G401 (cell line): ENCODE data around the gene ANKLE2. TPM values are rescaled to one million over a fixed set of nuclear protein-coding genes. Genes with fewer than 3 reads are reported as not detected.
A peak's percentile ranks its signal among the peaks of the same experiment; 100 is the strongest.
"Not testable (repeated sequence)": the region's sequence is repeated elsewhere in the genome, so short reads cannot be mapped to it uniquely, and the experiment has no call there.

Experiments
- DNase-seq: peaks from one replicate; pipeline ENCODE4 v3.0.0-alpha.2; 2015; ENCODE audit warnings: low spot score
- in situ Hi-C: cut with HindIII; loops from 2 replicates; pipeline ENCODE4 v1.10.0; 2016; ENCODE audit warnings: low sequenced_read_pairs, mixed read lengths
- total RNA-seq: library from RNA; depleted of rRNA; stranded (reverse); fragments of >200 nt; shearing (Covaris generic); gene quantifications from 2 replicates; pipeline ENCODE4 v1.2.3, GENCODE V29; 2014

The ANKLE2 gene
- total RNA-seq, 1 experiment from 2014 or later, result 34.3 TPM

DNA sequence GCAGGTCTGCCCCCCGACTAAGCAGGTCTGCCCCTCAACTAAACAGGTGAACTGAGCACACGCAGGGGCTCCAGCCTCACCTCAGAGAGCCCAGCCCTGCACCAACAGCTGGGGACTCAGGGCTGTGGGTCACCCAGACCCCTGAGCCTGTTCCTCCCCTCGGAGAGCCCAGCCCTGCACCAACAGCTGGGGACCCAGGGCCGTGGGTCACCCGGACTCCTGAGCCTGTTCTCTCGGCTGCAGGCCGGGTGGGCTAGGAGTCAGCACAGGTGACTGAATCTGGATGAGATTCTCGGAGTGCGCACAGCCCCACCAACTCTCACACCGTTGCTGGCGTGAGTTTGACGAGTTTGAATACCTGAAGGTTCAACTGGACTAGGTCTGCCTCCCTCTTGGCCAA lies 20.3 kb upstream of the ANKLE2 start:
- in situ Hi-C loops, result no loop called here
- DNase-seq, result no peak

- in situ Hi-C loops, result no loop called here
- no peak for DNase-seq
Observed at GRCh38 chr12:132779781-132780353, 18.2 kb upstream of the ANKLE2 start.

DNA sequence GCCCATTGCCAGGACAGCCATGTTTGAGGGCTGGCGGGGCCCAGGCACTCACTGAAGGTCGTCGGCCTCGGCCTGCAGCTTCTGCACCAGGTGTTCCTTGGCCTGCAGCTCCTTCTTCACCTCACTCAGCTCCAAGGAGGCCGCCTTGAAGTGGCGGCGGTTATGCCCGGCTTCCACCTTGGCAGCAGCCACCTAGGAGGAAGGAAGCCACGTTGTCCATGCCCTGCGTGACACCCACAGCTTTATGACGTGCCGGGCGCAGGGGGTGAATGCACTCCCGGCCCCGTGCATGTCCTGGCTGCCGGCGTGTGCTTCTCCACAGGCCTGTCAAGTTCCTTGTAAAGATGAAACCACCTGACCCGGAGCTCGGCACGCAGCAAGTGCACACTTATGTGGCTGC lies 16.0 kb upstream of the ANKLE2 start:
- in situ Hi-C loops, result no loop called here
- DNase-seq, result no peak

DNA sequence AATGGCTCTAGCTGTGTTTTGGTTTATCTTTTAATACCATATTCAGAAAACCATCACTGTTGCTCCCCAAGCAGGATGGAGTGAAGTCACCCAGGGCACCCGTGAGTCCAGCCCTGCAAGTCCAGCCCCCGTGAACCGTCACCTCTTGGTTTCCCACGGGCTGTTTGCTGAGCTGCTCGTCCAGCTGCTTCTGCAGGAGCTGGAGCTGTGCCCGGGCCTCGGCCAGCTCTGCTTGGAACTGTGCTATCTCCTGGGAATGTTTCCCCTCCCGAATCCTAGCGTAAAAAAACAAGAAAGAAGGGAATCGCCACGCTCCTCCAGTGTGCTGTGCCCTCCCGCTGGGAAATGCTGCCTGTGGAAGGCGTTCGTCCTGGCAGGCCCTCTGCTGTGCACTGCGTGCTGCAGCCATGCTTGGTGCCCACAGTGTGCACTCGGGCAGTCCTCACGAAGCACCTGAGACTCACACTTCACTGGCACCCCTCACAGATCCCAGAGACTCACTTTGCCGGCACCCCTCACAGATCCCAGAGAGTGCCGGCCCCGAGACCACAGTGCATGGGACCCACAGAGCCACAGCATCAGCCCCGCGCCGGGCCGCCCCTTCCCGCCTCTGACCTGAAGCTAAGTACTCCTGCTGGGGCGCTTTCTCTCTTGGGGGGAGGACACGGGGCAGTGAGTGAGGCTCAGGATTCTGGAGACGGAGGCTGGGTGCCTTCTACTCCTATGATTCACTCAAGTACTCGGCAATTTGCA lies 15.4 kb upstream of the ANKLE2 start:
- in situ Hi-C loops, result no loop called here
- peak; percentile 38 for DNase-seq

GRCh38 chr12:132776230-132776625 lies 14.6 kb upstream of the ANKLE2 start:
- DNase-seq, in situ Hi-C loops: not testable (repeated sequence)

DNA sequence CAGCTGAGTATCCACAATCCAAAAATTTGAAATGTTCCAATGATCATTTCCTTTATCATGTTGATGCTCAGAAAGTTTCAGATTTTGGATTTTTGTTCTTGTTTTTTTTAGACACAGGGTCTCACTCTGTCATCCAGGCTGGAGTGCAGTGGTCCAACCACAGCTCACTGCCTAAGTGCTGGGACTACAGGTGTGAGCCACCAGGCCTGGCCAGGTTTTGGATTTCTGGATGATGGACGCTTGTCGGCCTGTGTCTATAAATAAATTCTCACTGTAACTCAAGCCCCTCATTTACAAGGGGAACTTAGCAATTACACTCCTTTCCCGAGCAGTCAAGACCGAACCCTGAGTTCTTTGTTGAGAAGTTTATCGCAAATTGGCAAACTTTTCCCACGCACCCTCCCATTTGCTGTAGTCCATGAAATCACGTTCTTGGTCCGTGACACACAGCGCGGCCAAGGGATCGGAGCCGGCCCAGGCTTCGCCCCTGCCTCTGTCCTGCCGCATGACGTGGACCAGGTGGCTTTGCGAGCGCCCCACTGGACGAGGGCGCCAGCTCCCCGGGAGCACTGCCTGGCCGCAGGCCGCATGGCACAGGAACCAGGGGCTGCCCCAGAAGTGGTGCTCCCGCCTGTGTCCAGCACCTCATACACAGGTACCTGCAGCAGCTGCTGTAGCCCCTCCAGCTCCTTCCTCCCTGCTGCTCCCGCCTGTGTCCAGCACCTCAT lies 14.0 kb upstream of the ANKLE2 start:
- in situ Hi-C loops, result no loop called here

DNA sequence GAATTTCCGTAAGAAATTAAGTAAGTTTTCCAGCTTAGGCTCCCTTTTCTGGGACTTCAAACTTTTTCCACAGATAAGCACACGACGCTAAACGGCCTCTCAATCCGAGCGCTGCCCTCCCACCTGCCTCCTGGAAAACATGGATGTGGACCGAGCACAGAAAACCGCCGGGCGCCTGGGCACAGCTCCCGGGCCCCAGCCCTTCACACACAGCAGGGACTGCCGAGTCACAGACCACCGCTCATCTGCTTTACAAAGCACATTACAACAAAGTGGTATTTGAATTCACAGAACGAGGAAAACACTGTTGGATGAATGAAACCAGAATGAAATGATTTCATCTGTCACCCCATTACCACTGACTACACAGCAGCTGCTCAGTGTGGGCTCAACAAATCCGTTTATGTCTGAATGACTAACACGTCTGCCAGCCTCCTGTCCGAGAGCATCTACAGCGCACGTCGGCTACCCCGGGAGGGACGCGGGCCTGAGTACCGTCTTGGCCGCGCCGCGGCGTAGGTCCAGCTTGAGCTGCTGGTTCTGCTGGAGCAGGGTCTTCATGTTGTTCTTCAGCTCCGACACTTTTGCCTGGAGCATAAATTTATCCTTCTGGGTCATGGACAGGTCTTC lies 13.1 kb upstream of the ANKLE2 start:
- no peak for DNase-seq
- in situ Hi-C loops, result no loop called here

More for the DNA sequence above, 14.0 kb upstream of the ANKLE2 start:
- DNase-seq, result no peak

GRCh38 chr12:132774159-132774558 lies 12.5 kb upstream of the ANKLE2 start:
- DNase-seq, result no peak
- in situ Hi-C loops, result no loop called here

DNA sequence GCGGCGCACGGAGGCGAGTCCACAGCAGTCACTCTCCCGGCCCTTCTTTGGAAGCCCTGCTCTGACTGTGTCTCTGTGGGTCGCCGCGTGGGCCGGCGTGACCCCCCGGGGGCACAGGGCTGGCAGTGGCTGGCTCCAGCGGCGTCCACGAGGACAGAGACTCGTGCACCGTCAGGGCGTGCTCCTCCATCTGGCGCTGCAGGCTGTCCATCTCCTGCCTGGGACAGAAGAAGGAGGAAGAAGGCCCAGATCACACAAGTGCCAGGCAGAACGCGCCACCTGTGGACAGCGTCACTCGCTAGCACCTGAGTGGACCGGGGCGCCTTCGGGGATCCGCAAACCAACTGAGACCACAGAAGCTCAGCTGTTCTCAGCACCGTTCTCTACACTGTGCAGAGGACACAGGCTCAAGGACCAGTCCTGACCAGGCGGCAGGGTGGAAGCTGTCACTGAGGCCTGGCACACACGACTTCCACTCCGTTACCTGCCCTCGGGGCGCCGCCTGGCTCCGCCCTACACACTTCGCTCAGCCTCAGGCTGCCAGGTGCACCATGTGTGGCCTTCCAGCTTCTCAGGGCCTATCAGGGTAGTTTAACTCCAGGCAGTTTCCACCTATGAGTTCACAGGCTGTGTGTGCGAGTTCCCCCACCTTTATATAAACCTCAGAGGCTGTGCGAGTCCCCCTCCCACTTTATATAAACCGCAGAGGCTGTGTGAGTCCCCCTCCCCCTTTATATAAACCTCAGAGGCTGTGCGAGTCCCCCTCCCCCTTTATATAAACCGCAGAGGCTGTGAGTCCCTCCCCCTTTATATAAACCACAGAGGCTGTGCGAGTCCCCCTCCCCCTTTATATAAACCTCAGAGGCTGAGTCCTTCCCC lies 11.7 kb upstream of the ANKLE2 start:
- in situ Hi-C loops, result no loop called here
- DNase-seq, result no peak

- no peak for DNase-seq
- in situ Hi-C loops, result no loop called here
Observed at GRCh38 chr12:132772606-132773005, 11.0 kb upstream of the ANKLE2 start.

GRCh38 chr12:132771126-132771838 lies 9.7 kb upstream of the ANKLE2 start:
- in situ Hi-C loops, result no loop called here
- DNase-seq, result no peak

- in situ Hi-C loops, result no loop called here
Observed at GRCh38 chr12:132766380-132767085, 4.9 kb upstream of the ANKLE2 start.

GRCh38 chr12:132765361-132765760 lies 3.7 kb upstream of the ANKLE2 start:
- in situ Hi-C loops, result no loop called here
- no peak for DNase-seq

More at GRCh38 chr12:132766380-132767085, 4.9 kb upstream of the ANKLE2 start:
- no peak for DNase-seq

- DNase-seq, result no peak
- in situ Hi-C loops, result no loop called here
Observed at GRCh38 chr12:132764231-132764630, 2.6 kb upstream of the ANKLE2 start.

GRCh38 chr12:132761921-132762583 lies 420 bp upstream of the ANKLE2 start:
- in situ Hi-C loops, result no loop called here
- DNase-seq, result peak; percentile 84

DNA sequence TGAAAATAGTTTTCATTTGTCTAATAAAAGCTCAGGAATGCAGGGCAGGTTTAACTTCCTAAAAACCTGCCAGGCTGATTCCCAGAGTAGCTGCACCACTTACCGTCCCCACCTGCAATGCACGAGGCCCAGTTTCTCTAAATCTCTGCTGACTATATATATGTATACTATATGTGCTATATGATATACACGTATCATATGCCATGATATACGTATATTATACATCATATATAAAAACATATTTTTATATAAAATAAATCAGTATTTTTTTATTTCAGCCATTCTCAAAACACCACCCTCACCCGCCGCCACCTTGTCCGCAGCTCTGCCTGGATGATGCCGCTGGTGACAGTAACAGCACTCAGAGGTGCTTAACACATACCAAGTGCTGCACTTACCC lies 2.3 kb downstream of the ANKLE2 start:
- in situ Hi-C loops, result no loop called here
- no peak for DNase-seq

GRCh38 chr12:132758825-132759224 lies 2.8 kb downstream of the ANKLE2 start:
- in situ Hi-C loops, DNase-seq: not testable (repeated sequence)
